ENCODE measurements around the gene TMEM176A. TPM values are rescaled to one million over a fixed set of nuclear protein-coding genes. Genes with fewer than 3 reads are reported as not detected.

Gene TMEM176A
- polyA plus RNA-seq, 3 donors: 14.1 to 285 (median 129) TPM

- Mint-ChIP-seq H3K4me3 (peak overlapping the region; percentile 83 to 93), H3K4me1 (peaks cover 43% of the 10 kb centered on the region), H3K36me3 (peaks cover 55 to 67% of the 10 kb centered on the region in 2 donors), H3K27ac (peak overlapping the region in 3 of 7 donors; percentile 21 to 84 (median 66)), H3K9me3 (peaks cover 11 to 19% (median 16%) of the 10 kb centered on the region in 7 donors), H3K27me3 (ENCODE audit: low read depth in 3 of 3) (peaks cover 0 to 46% (median 31%) of the 10 kb centered on the region in 3 donors)
- peaks cover 23 to 63% of the 10 kb centered on the region in 2 donors for H3K4me1 ChIP-seq (ENCODE audit: control insufficient read depth in 1 of 2, insufficient read depth in 2 of 2, low read length in 2 of 2)
- H3K4me3 ChIP-seq (replicated peaks in 1 of 3; ENCODE audit: low read depth in 2 of 3, low read length in 3 of 3): peak overlapping the region; percentile 50 to 91 (median 88)
- peaks cover 2 to 37% of the 10 kb centered on the region in 2 donors for H3K27me3 ChIP-seq (ENCODE audit: control insufficient read depth in 2 of 2, insufficient read depth in 2 of 2, low read length in 2 of 2)
- H4K20me1 ChIP-seq (ENCODE audit: insufficient read depth, low read length): peaks cover 19% of the 10 kb centered on the region
- H3K4me2 ChIP-seq (replicated peaks; ENCODE audit: extremely low read depth, low read length, poor library complexity, severe bottlenecking): peak overlapping the region; percentile 84
- peak overlapping the region; percentile 73 for H2AFZ ChIP-seq (ENCODE audit: insufficient read depth, low read depth, low read length, poor library complexity, severe bottlenecking)
- no peak for TF ChIP-seq CTCF (IDR thresholded peaks at IDR 0.05)
- DNase-seq: no peak
- WGBS (ENCODE audit: insufficient coverage): 33% methylated on average over 18 of the region's 26 CpGs
- H3K27ac ChIP-seq (ENCODE audit: low read depth in 1 of 2, low read length in 2 of 2): peak overlapping the region in 1 of 2 donors; percentile 63
- peaks cover 0 to 42% of the 10 kb centered on the region in 2 donors for H3K36me3 ChIP-seq (replicated peaks in 1 of 2; ENCODE audit: control insufficient read depth in 1 of 2, insufficient read depth in 2 of 2, low read length in 2 of 2)
- intact Hi-C loops (cut with micrococcal nuclease): no loop called here
- H3K9ac ChIP-seq (ENCODE audit: insufficient read depth, low read length, poor library complexity, severe bottlenecking): peak overlapping the region; percentile 71
- H3K9me3 ChIP-seq (replicated peaks in 1 of 2; ENCODE audit: control insufficient read depth in 1 of 2, insufficient read depth in 1 of 2, low read length in 2 of 2): peaks cover 4 to 10% of the 10 kb centered on the region in 2 donors
- H3K79me2 ChIP-seq (ENCODE audit: insufficient read depth, low read length): peaks cover 35% of the 10 kb centered on the region
These were observed 825 bp downstream of the TMEM176A start for GRCh38 chr7:150801242-150801945.

GRCh38 chr7:150801946-150802771 is 1.6 kb downstream of the TMEM176A start:
- no peak overlapping the region for H3K27ac ChIP-seq (ENCODE audit: low read depth in 1 of 2, low read length in 2 of 2)
- no peak for TF ChIP-seq CTCF (IDR thresholded peaks at IDR 0.05)
- peak overlapping the region; percentile 83 to 93 for H3K4me3 Mint-ChIP-seq
- intact Hi-C loops (cut with micrococcal nuclease): no loop called here
- H3K9ac ChIP-seq (ENCODE audit: insufficient read depth, low read length, poor library complexity, severe bottlenecking): peak overlapping the region; percentile 71
- H3K36me3 ChIP-seq (replicated peaks in 1 of 2; ENCODE audit: control insufficient read depth in 1 of 2, insufficient read depth in 2 of 2, low read length in 2 of 2): peaks cover 0 to 41% of the 10 kb centered on the region in 2 donors
- H3K79me2 ChIP-seq (ENCODE audit: insufficient read depth, low read length): peaks cover 35% of the 10 kb centered on the region
- peaks cover 7 to 12% of the 10 kb centered on the region in 2 donors for H3K9me3 ChIP-seq (replicated peaks in 1 of 2; ENCODE audit: control insufficient read depth in 1 of 2, insufficient read depth in 1 of 2, low read length in 2 of 2)
- H3K9me3 Mint-ChIP-seq: peaks cover 11 to 24% (median 19%) of the 10 kb centered on the region in 7 donors
- peaks cover 53 to 67% of the 10 kb centered on the region in 2 donors for H3K36me3 Mint-ChIP-seq
- peaks cover 23 to 59% of the 10 kb centered on the region in 2 donors for H3K4me1 ChIP-seq (ENCODE audit: control insufficient read depth in 1 of 2, insufficient read depth in 2 of 2, low read length in 2 of 2)
- peaks cover 40% of the 10 kb centered on the region for H3K4me1 Mint-ChIP-seq
- peak overlapping the region in 2 of 7 donors; percentile 18 to 69 for H3K27ac Mint-ChIP-seq
- peak overlapping the region in 2 of 3 experiments; percentile 88 to 91 for H3K4me3 ChIP-seq (replicated peaks in 1 of 3; ENCODE audit: low read depth in 2 of 3, low read length in 3 of 3)
- peaks cover 0 to 44% (median 30%) of the 10 kb centered on the region in 3 donors for H3K27me3 Mint-ChIP-seq (ENCODE audit: low read depth in 3 of 3)
- H4K20me1 ChIP-seq (ENCODE audit: insufficient read depth, low read length): peaks cover 14% of the 10 kb centered on the region
- no peak overlapping the region for H2AFZ ChIP-seq (ENCODE audit: insufficient read depth, low read depth, low read length, poor library complexity, severe bottlenecking)
- no peak for DNase-seq
- H3K27me3 ChIP-seq (ENCODE audit: control insufficient read depth in 2 of 2, insufficient read depth in 2 of 2, low read length in 2 of 2): peaks cover 2 to 36% of the 10 kb centered on the region in 2 donors
- 90% methylated on average over 9 of the region's 12 CpGs for WGBS (ENCODE audit: insufficient coverage)
- peak overlapping the region; percentile 84 for H3K4me2 ChIP-seq (replicated peaks; ENCODE audit: extremely low read depth, low read length, poor library complexity, severe bottlenecking)

Data from CD14-positive monocyte (primary cell).